Measurements from ENCODE around the gene JARID2.

The JARID2 gene

DNA sequence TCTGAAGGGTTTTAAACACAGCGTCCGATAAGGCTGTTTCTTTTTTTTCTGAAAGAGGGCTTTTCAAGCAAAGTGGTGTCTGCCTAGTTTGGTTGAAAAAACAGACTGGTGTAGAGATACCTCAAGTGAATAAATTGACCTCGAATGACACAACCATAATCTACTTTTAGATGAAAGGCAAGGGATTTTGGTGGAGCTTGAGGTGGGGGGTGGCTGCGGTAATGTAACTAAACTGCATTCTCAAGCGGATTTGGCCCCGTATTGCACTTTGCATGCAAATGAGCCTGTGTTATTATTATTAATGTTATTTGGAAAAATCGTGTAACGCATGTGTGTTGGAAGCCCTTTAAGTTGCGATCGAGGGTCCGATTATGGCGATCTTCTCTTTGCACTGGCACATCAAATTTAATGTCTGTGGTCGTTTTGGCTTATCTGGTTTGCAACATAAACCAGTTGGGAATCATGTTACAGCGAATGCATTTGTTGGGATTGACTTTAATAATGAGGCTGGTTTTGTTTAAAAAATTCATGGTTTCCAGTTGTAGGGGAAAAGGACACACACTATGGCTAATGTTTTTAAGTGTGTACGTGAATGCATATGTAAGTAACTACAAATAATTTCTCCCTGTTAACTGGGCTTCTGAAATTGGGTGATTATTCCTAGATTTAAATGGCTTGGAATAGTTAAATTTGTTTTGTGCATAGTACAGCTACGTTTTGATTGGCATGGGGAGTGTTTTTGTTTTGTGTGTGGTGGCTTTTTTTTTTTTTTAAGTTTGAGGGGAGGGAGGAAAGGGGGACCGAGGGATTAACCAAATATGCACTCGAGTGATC lies 1.0 kb downstream of the JARID2 start:
- DNase-seq (ENCODE audit: low read depth): no peak

GRCh38 chr6:15247500-15248450 lies 1.9 kb downstream of the JARID2 start:
- peak; percentile 61 for DNase-seq (ENCODE audit: low read depth)

DNA sequence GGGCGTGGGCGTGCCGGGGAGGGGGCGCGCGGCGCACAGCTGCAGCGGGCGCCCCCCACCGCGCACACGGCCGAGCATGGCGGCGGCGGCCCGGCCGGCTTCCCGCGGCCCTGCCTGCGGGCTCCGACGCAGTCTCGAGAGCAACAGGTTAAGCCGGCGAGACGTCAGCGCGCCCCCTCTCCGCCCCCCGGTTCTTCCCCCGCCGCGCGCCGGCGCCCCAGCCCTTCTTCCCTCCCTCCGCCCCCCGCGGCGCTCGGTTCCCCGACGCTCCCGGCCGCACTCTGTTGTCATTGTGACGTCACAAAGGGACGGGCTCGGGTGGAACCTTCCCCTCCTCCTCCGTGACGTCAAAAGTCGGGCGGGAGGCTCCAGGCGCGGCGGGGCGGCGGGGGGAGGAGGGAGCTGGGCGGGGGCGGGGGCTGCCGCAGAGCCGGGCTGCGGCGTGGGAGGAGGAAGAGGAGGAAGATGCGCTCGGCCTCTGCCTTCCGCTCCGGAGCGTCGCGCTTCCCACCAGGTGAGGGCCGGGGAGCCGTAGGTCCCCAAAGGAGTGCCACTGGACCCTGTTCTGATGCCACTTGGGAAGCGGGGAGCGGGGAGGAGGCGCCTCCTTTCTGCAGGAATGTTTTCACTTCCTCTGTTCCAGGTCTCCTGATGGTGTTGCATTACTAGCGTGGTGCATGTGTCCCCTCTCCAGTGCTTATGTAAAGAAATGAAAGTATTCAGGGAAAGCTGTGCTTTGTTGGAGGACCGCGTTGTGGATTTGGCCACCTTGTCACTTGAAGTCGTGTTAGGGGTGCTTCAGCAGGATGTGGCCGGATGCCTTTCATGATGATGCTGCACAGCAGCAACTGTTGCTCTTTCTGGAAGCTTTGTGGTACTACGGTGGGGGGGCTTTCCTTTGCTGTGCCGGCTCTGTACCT lies 2.8 kb downstream of the JARID2 start:
- peak; percentile 94 for DNase-seq (ENCODE audit: low read depth)

DNA sequence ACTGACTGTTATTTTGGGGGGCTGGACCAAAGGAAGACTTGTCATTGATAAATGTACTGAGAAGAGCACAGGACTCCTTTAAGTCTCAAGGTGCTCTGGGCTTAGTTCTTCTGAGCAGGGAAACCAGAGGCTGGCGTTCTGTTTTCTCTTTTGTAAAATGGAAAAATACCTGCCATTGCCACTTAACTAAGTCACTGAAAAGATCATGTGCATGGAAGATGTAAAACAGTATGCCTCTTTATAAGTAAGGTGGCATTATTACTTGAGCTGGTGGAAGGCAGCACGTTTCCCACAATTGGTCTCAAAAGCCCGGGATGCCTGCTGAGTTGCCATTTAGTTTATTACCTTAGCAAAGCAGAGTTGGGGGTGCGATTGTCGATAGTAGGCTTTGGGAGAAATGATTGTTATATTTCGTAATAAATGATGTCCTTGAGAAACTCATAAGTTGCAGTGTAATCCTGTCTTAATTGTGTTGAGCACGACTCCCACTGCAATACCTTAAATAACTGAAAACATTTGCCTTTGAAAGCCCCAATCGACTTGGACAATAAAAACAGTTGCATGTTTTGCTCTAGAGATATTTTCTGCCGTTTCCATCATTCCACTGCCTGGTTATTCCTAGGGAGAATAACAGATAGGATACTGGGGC lies 3.6 kb downstream of the JARID2 start:
- no peak for DNase-seq (ENCODE audit: low read depth)

DNA sequence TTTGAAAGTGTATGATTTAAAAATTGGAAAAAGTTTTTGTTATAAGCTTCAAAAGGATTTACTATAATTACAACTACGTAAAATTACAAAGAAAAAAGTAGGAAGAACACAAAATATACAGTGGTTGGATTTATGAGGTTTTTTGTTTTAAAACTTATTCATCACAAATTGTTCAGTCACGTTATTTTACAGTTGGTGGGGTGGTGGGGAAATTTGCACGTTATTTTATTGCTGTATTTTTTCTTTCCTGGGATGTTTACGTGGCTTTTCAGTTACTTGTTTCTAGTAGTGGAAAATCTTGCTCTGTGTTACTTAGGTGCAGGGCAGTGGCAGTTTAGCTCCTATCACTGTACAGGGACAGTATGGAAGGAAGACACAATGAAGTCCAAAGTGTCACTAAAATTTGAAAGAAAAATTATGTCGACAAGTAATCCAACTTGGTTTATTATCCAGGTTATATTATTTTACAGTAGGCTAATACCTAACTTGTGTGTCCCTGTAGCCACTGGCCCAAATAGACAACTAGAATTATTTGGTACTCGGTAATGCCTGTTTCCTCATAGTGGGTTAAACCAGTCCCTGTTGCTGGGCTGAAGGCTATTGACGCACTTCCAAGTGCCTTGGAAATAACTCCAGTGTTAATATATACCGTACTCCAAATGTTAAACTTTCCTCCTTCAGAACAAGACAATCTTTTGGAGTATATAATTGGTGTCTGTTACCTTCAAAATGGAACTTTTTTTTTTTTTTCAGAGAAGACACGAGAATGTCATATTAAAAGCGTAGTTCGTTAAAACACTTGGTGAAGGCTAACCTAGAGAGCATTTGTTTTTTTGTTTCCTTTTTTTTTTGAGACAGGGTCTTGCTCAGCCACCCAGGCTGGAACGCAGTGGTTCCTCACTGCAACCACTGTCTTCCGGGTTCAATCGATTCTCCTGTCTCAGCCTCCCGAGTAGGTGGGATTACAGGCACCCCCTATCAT lies 4.6 kb downstream of the JARID2 start:
- DNase-seq (ENCODE audit: low read depth): no peak

DNA sequence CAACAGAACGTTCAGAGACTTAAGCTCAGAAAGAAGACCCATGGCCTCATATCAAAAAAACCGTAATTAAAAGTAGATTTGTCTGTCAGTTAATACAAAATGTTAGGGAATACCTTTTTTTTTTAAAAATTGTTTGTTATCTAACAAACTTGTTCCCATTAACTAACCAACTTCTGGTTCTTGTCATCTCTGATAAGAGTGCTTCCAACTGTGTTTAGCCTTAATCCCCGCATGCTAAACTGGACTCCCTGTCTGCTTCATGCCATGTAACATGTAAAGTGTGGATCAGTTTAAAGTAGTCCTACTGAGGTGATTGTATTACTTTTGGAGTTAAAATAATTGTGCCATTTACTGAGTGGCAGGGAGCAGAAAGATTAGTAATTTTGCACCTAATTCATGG lies 6.3 kb downstream of the JARID2 start:
- DNase-seq (ENCODE audit: low read depth): no peak

- no peak for DNase-seq (ENCODE audit: low read depth)
These were observed 7.5 kb downstream of the JARID2 start for GRCh38 chr6:15253203-15254022.

DNA sequence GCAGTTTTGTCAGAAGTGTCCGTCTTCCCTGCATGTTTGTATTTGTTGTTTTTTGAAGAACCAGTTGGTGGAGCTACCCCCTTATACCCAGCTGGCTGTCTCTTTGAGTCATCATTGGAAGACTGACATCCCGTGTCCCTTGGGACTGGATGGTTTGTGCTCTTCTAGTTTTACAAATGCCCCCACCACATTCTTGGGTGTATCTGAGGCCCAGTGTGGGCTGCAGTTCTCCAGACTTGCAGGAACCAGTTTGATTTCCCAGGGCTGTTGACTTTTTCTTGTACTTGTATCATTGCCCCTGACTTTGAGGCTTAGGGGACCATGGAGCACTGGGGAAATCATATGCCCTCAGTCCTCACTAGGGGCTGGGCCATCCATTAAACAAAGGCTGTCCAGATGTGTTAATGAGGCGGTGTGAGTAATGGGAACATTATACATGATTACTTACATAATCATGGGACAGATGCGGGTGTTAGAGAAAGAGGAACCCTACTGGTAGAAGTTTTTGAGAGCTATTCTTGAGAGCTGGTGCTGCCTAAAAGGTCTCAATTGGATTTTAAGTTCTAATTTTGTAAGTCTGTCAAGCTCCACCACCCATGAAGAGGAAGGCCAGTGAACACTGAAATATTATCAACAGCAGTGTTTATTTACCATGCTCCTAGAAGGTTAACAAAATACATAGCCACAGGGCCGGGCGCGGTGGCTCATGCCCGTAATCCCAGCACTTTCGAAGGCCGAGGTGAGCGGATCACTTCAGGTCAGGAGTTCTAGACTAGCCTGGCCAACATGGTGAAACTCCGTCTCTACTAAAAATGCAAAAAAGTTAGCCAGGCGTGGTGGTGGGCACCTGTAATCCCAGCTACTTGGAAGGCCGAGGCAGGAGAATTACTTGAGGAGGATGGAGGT lies 8.5 kb downstream of the JARID2 start:
- no peak for DNase-seq (ENCODE audit: low read depth)

GRCh38 chr6:15255481-15255880 lies 9.6 kb downstream of the JARID2 start:
- DNase-seq (ENCODE audit: low read depth): no peak

- no peak for DNase-seq (ENCODE audit: low read depth)
These were observed 10.1 kb downstream of the JARID2 start for GRCh38 chr6:15255909-15256395.

- DNase-seq (ENCODE audit: low read depth): no peak
These were observed 10.8 kb downstream of the JARID2 start for GRCh38 chr6:15256538-15257271.

- no peak for DNase-seq (ENCODE audit: low read depth)
These were observed 11.7 kb downstream of the JARID2 start for GRCh38 chr6:15257357-15258132.

GRCh38 chr6:15259766-15260098 lies 13.9 kb downstream of the JARID2 start:
- DNase-seq (ENCODE audit: low read depth): no peak

GRCh38 chr6:15260099-15260821 lies 14.4 kb downstream of the JARID2 start:
- DNase-seq (ENCODE audit: low read depth): no peak

- DNase-seq (ENCODE audit: low read depth): no peak
These were observed 18.0 kb downstream of the JARID2 start for GRCh38 chr6:15263780-15264374.

- no peak for DNase-seq (ENCODE audit: low read depth)
These were observed 18.5 kb downstream of the JARID2 start for GRCh38 chr6:15264412-15264811.
